Calu3 (cell line): ENCODE data around the gene PLA2G2C. TPM values are rescaled to one million over a fixed set of nuclear protein-coding genes. Genes with fewer than 3 reads are reported as not detected.

Experiments used
- BruUV-seq: library from RNA; stranded (reverse); fragments of 400-500 nt; replicated peaks from 2 replicates; lab custom pipeline; 2021; lab: Mats Ljungman, UMichigan
- CTCF ChIA-PET: fragments of 300-600 bp; sonication (Branson Sonifier 250); formaldehyde crosslinking; loops from one replicate; lab custom pipeline; 2022; ENCODE audit warnings: antibody characterized with exemption; lab: Charles Lee
- DNase-seq: peaks from one replicate; pipeline ENCODE4 v3.0.0; 2022
- H3K27ac Mint-ChIP-seq: one replicate; pipeline ENCODE4 v1.8.0; 2022; ENCODE audit warnings: mixed read lengths; ENCODE audit not compliant: unreplicated experiment
- H3K27me3 Mint-ChIP-seq: one replicate; pipeline ENCODE4 v1.8.0; 2022; ENCODE audit warnings: mixed read lengths; ENCODE audit not compliant: unreplicated experiment
- H3K36me3 Mint-ChIP-seq: one replicate; pipeline ENCODE4 v1.8.0; 2022; ENCODE audit warnings: mild to moderate bottlenecking, moderate library complexity, mixed read lengths; ENCODE audit not compliant: insufficient read depth, unreplicated experiment
- H3K4me1 Mint-ChIP-seq: one replicate; pipeline ENCODE4 v1.8.0; 2022; ENCODE audit warnings: mild to moderate bottlenecking, low read depth, mixed read lengths; ENCODE audit not compliant: unreplicated experiment
- H3K4me3 Mint-ChIP-seq: one replicate; pipeline ENCODE4 v1.8.0; 2022; ENCODE audit warnings: mild to moderate bottlenecking, low read depth, moderate library complexity, mixed read lengths; ENCODE audit not compliant: unreplicated experiment
- H3K9me3 Mint-ChIP-seq: one replicate; pipeline ENCODE4 v1.8.0; 2022; ENCODE audit warnings: low read depth, mixed read lengths; ENCODE audit not compliant: unreplicated experiment
- intact Hi-C: fragments of 100-400 bp; cut with micrococcal nuclease; formaldehyde crosslinking; loops from one replicate; pipeline ENCODE4 v1.10.0; 2022; ENCODE audit not compliant: unreplicated experiment
- total RNA-seq: library from RNA; stranded (reverse); gene quantifications from 2 replicates; pipeline ENCODE4 v1.2.3, GENCODE V29; 2022
- TF ChIP-seq, protein P1 (sequence below): fragments of 200-600 bp; IDR thresholded peaks from one replicate; pipeline ENCODE4 v1.8.0; 2022; ENCODE audit warnings: antibody characterized with exemption; ENCODE audit not compliant: unreplicated experiment

PLA2G2C gene
- total RNA-seq, 1 experiment from 2014 or later, result not detected

GRCh38 chr1:20119347-20119746 lies 67.0 kb downstream of the PLA2G2C start, which contains the start of gene PLA2G2D:
Gene PLA2G2D, minus strand, starts transcription at chr1:20119536. Its CDS starts 38 bp downstream, at chr1:20119498.
- intact Hi-C loops, result no loop called here
- no TSS peak for BruUV-seq

GRCh38 chr1:20117236-20117635 lies 69.1 kb downstream of the PLA2G2C start:
- no peak for DNase-seq
- H3K27ac Mint-ChIP-seq, result no peak overlapping the region
- no peaks in the 10 kb centered on the region for H3K9me3 Mint-ChIP-seq
- CTCF ChIA-PET, result no interaction called here
- peaks cover 15% of the 10 kb centered on the region for H3K4me1 Mint-ChIP-seq
- no peaks in the 10 kb centered on the region for H3K36me3 Mint-ChIP-seq
- intact Hi-C loops, result no loop called here
- TF ChIP-seq, protein P1, sequence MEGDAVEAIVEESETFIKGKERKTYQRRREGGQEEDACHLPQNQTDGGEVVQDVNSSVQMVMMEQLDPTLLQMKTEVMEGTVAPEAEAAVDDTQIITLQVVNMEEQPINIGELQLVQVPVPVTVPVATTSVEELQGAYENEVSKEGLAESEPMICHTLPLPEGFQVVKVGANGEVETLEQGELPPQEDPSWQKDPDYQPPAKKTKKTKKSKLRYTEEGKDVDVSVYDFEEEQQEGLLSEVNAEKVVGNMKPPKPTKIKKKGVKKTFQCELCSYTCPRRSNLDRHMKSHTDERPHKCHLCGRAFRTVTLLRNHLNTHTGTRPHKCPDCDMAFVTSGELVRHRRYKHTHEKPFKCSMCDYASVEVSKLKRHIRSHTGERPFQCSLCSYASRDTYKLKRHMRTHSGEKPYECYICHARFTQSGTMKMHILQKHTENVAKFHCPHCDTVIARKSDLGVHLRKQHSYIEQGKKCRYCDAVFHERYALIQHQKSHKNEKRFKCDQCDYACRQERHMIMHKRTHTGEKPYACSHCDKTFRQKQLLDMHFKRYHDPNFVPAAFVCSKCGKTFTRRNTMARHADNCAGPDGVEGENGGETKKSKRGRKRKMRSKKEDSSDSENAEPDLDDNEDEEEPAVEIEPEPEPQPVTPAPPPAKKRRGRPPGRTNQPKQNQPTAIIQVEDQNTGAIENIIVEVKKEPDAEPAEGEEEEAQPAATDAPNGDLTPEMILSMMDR, result no peak
- H3K4me3 Mint-ChIP-seq, result no peak overlapping the region
- BruUV-seq, result no TSS peak
- H3K27me3 Mint-ChIP-seq, result peaks cover 47% of the 10 kb centered on the region

More at GRCh38 chr1:20119347-20119746, 67.0 kb downstream of the PLA2G2C start, which contains the start of gene PLA2G2D:
- Mint-ChIP-seq H3K4me3 (no peak within 1 kb of the TSS), H3K4me1 (peaks cover 7% of the 10 kb centered on the region), H3K27ac (no peak within 1 kb of the TSS), H3K36me3 (no peaks in the 10 kb centered on the region), H3K9me3 (no peaks in the 10 kb centered on the region), H3K27me3 (peaks cover 44% of the 10 kb centered on the region)
- no peak for DNase-seq
- CTCF ChIA-PET, result no interaction called here
- TF ChIP-seq, protein P1, result no peak

DNA sequence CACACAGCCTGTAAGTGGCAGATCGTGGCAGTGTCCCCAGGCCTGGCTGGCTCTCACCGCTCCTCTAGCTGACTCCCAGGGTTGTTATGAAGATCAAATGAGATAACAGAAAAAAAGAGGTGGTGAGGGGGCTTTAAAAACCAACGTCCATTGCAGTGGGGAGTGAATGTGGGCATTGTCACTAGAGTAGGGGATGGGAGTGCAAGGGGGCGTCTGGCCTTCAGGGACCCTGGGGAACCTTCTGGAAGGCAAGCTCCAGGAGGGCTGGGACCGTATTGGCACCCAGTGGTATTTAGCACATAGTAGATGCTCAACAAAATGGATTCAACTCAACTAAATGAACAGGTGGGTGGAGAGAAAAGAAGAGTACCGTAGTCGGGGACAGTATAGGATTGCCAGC lies 70.4 kb downstream of the PLA2G2C start:
- Mint-ChIP-seq H3K27me3 (peaks cover 33% of the 10 kb centered on the region), H3K36me3 (no peaks in the 10 kb centered on the region), H3K4me1 (peaks cover 15% of the 10 kb centered on the region), H3K27ac (no peak overlapping the region), H3K9me3 (no peaks in the 10 kb centered on the region), H3K4me3 (no peak overlapping the region)
- DNase-seq, result no peak
- TF ChIP-seq, protein P1, result no peak
- CTCF ChIA-PET, result no interaction called here
- intact Hi-C loops, result no loop called here
- BruUV-seq, result no TSS peak

DNA sequence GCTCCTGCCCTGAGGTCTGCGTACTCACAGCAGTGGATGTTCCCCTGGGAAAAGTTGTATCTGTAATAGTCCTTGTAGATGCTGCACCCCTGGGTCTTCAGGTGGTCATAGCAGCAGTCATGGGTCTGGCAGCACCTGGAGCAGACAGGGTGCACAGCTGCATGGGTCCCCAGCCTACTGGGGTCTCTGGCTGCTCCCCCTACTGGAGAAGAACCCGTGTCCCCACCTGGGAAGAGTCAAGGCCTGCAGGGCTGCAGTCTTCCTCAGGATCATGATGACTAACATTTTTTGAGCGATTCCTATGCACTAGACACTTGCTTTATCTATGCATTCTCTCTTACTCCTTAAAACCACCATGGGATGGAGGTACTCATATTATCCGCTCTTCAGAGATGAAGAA lies 70.8 kb downstream of the PLA2G2C start:
- Mint-ChIP-seq H3K36me3 (peaks cover 4% of the 10 kb centered on the region), H3K27me3 (peaks cover 29% of the 10 kb centered on the region), H3K4me3 (no peak overlapping the region), H3K27ac (no peak overlapping the region), H3K9me3 (no peaks in the 10 kb centered on the region), H3K4me1 (peaks cover 15% of the 10 kb centered on the region)
- TF ChIP-seq, protein P1, result no peak
- CTCF ChIA-PET, result no interaction called here
- no TSS peak for BruUV-seq
- intact Hi-C loops, result no loop called here
- no peak for DNase-seq
